Endodermal cell (in vitro differentiated cells): ENCODE results near the gene TFDP3. TPM values are rescaled to one million over a fixed set of nuclear protein-coding genes. Genes with fewer than 3 reads are reported as not detected.

ENCODE experiments used
- DNase-seq: peaks from one replicate; pipeline ENCODE4 v3.0.0-alpha.2; 2017
- H3K27ac ChIP-seq: 2 replicates; pipeline ENCODE4 v1.5.1; 2013; ENCODE audit warnings: mild to moderate bottlenecking, low read depth, low read length, moderate library complexity
- H3K27me3 ChIP-seq: 2 replicates; pipeline ENCODE4 v1.6.1; 2013; ENCODE audit warnings: mild to moderate bottlenecking, low read length, moderate library complexity; ENCODE audit not compliant: insufficient read depth, control insufficient read depth, poor library complexity, severe bottlenecking
- H3K36me3 ChIP-seq: 2 replicates; pipeline ENCODE4 v1.7.0; 2013; ENCODE audit warnings: mild to moderate bottlenecking, low read length, moderate library complexity; ENCODE audit not compliant: control insufficient read depth, insufficient read depth
- H3K4me1 ChIP-seq: one replicate; pipeline ENCODE4 v1.7.0; 2013; ENCODE audit warnings: low read length; ENCODE audit not compliant: control insufficient read depth, insufficient read depth
- H3K4me3 ChIP-seq: 2 replicates; pipeline ENCODE4 v1.5.1; 2013; ENCODE audit warnings: mild to moderate bottlenecking, low read length, moderate library complexity
- H3K9ac ChIP-seq: 2 replicates; pipeline ENCODE4 v1.6.1; 2013; ENCODE audit warnings: mild to moderate bottlenecking, low read length, moderate library complexity; ENCODE audit not compliant: poor library complexity, severe bottlenecking; ENCODE audit errors: extremely low read depth
- H3K9me3 ChIP-seq: 2 replicates; pipeline ENCODE4 v1.6.1; 2013; ENCODE audit warnings: mild to moderate bottlenecking, low read length, moderate library complexity; ENCODE audit not compliant: control insufficient read depth
- H3K27ac Mint-ChIP-seq: 2 replicates; pipeline ENCODE4 v1.8.0; 2020; ENCODE audit warnings: mixed read lengths
- H3K27me3 Mint-ChIP-seq: 2 replicates; pipeline ENCODE4 v1.8.0; 2021; ENCODE audit warnings: mild to moderate bottlenecking, mixed read lengths; ENCODE audit not compliant: insufficient read depth
- H3K36me3 Mint-ChIP-seq: 2 replicates; pipeline ENCODE4 v1.8.0; 2020; ENCODE audit warnings: low read depth, mixed read lengths
- H3K4me1 Mint-ChIP-seq: 2 replicates; pipeline ENCODE4 v1.8.0; 2020; ENCODE audit warnings: mixed read lengths
- H3K4me3 Mint-ChIP-seq: 2 replicates; pipeline ENCODE4 v1.8.0; 2020; ENCODE audit warnings: mild to moderate bottlenecking, moderate library complexity, mixed read lengths
- H3K9me3 Mint-ChIP-seq: 2 replicates; pipeline ENCODE4 v1.8.0; 2020; ENCODE audit warnings: mild to moderate bottlenecking, mixed read lengths
- CTCF ChIP-seq: fragments of 200-600 bp; sonication (generic); conservative IDR thresholded peaks from 2 replicates; pipeline ENCODE4 v1.5.0; 2021; ENCODE audit warnings: antibody characterized with exemption, mild to moderate bottlenecking
- WGBS, 2 experiments: methylation state at CpG; one replicate each; pipeline versions ENCODE4 v1.1.5 to v1.1.7; 2013; ENCODE audit warnings: missing lambda C conversion rate in 2 of 2, mixed read lengths in 1 of 2; ENCODE audit not compliant: insufficient coverage in 1 of 2, insufficient read length in 1 of 2; 5-methylcytosine and 5-hydroxymethylcytosine counted together
- total RNA-seq, 2 donors: library from RNA; stranded (reverse); fragmentation: NEBNext Ultra II Directional in 1 of 2; extraction: Animal tissue kit (Norgen Biotek cat#: 25700) in 1 of 2; gene quantifications; 2 replicates in 1 of 2; 3 replicates in 1 of 2; pipeline ENCODE4 v1.2.1, GENCODE V29; 2021

The TFDP3 gene
- total RNA-seq, 2 donors from 2014 or later, result not detected

GRCh38 chrX:133188631-133189030 is 29.5 kb downstream of the TFDP3 start:
- Mint-ChIP-seq H3K9me3 (no peaks in the 10 kb centered on the region), H3K36me3 (no peaks in the 10 kb centered on the region), H3K27ac (no peak overlapping the region), H3K4me3 (no peak overlapping the region), H3K27me3 (no peaks in the 10 kb centered on the region), H3K4me1 (peaks cover 17% of the 10 kb centered on the region)
- Histone ChIP-seq H3K4me1 (no peaks in the 10 kb centered on the region), H3K9me3 (no peaks in the 10 kb centered on the region), H3K9ac (no peak overlapping the region), H3K27me3 (no peaks in the 10 kb centered on the region), H3K27ac (no peak overlapping the region), H3K4me3 (no peak overlapping the region), H3K36me3 (no peaks in the 10 kb centered on the region)
- DNase-seq, result no peak
- 84 to 85% methylated on average over 2 to 3 of the region's 3 CpGs for WGBS, 2 experiments
- no peak for TF ChIP-seq CTCF

- H3K36me3 ChIP-seq, result no peaks in the 10 kb centered on the region
- no peak overlapping the region for H3K27ac Mint-ChIP-seq
- no peak for TF ChIP-seq CTCF
- no peak overlapping the region for H3K4me3 Mint-ChIP-seq
- H3K9me3 Mint-ChIP-seq, result no peaks in the 10 kb centered on the region
- WGBS, 2 experiments, result 86 to 100% methylated on average over 1 to 2 of the region's 2 CpGs
- no peaks in the 10 kb centered on the region for H3K4me1 ChIP-seq
- H3K9me3 ChIP-seq, result no peaks in the 10 kb centered on the region
- no peak overlapping the region for H3K27ac ChIP-seq
- H3K9ac ChIP-seq, result no peak overlapping the region
- no peaks in the 10 kb centered on the region for H3K27me3 ChIP-seq
- no peaks in the 10 kb centered on the region for H3K27me3 Mint-ChIP-seq
- no peak overlapping the region for H3K4me3 ChIP-seq
- no peak for DNase-seq
- no peaks in the 10 kb centered on the region for H3K36me3 Mint-ChIP-seq
- peaks cover 3% of the 10 kb centered on the region for H3K4me1 Mint-ChIP-seq
These were observed 32.2 kb downstream of the TFDP3 start for GRCh38 chrX:133185938-133186337.

- DNase-seq, result no peak
- WGBS, 2 experiments, result 90% methylated on average over 4 of the region's 4 CpGs; no CpG with 5 or more reads in 1 of the 2 experiments
These were observed 33.0 kb downstream of the TFDP3 start for GRCh38 chrX:133185119-133185518.

More at GRCh38 chrX:133185119-133185518, 33.0 kb downstream of the TFDP3 start:
- H3K27me3 Mint-ChIP-seq, result no peaks in the 10 kb centered on the region
- no peaks in the 10 kb centered on the region for H3K36me3 Mint-ChIP-seq
- TF ChIP-seq CTCF, result no peak
- no peaks in the 10 kb centered on the region for H3K4me1 ChIP-seq
- no peaks in the 10 kb centered on the region for H3K36me3 ChIP-seq
- H3K27me3 ChIP-seq, result no peaks in the 10 kb centered on the region
- H3K9ac ChIP-seq, result no peak overlapping the region
- no peaks in the 10 kb centered on the region for H3K9me3 Mint-ChIP-seq
- H3K27ac ChIP-seq, result no peak overlapping the region
- H3K27ac Mint-ChIP-seq, result no peak overlapping the region
- no peaks in the 10 kb centered on the region for H3K4me1 Mint-ChIP-seq
- no peaks in the 10 kb centered on the region for H3K9me3 ChIP-seq
- H3K4me3 Mint-ChIP-seq, result no peak overlapping the region
- H3K4me3 ChIP-seq, result no peak overlapping the region
